Ramos (cell line): ENCODE data around the gene TUBA3E.
"Not testable (repeated sequence)": the region's sequence is repeated elsewhere in the genome, so short reads cannot be mapped to it uniquely, and the experiment has no call there.

Source experiments
- in situ Hi-C: fragments of 300-500 bp; cut with MboI; formaldehyde crosslinking; loops from one replicate; pipeline ENCODE4 v1.14.3; 2022; ENCODE audit warnings: low sequenced_read_pairs; ENCODE audit not compliant: unreplicated experiment

Gene TUBA3E

GRCh38 chr2:130198343-130198742 lies at the start of gene TUBA3E:
Gene TUBA3E (minus strand): TSS chr2:130198439. CDS start chr2:130198360, 79 bp downstream.
- in situ Hi-C loops = no loop called here

DNA sequence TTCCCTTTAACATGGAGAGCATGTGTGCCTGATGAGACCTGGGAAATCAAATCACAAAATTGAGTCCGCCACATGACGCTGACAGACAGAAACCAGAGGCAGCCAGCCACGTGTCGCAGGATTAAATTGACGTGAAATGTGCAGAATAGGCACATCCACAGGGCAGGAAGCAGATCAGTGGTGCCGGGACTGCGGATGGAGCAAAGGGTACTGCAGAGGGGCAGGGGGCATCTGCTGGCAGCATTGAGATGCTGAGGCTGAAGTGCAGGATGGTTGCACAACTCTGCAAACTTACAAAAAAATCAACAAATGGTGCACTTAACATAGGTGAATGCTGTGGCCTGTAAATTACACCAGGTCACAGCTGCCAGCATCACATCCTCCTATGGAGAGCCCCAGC lies 48.2 kb upstream of the TUBA3E start:
- in situ Hi-C loops = no loop called here

DNA sequence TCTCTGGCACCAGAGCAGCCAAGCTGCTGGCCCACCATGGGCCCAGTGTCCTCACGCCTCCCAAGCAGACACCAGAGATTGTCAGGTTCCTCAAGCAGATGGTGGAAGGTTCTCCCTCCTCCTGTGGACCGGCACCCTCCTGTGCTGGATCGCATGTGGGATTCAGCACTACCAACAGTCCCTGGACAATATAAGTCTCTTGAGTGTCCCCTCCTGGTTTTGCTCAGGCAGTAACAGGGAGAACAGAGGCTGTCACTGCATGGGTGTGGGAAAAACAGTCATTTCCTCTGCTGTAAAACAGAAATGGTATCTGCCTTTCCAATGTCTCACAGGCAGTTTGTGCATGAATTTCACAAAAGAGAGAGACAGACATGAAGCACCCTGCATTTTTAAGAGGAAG lies 47.7 kb upstream of the TUBA3E start:
- in situ Hi-C loops = no loop called here

DNA sequence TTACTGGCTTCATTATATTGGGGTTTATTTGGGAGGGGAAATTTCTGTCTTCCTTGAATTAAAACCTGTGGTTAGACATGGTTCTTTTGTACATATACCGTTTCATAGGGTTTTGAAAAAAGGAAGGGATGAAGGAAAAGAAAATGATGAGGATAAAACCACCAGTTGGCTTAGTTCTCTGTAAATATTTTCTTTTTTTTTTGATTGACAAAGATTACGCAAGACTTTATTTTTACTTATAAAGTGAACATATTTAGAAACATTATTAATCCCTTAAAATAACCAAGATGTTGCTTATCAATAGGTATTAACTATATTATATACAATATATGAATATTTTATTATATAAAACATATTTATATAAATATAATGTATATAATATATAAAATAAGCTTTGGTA lies 45.1 kb upstream of the TUBA3E start:
- in situ Hi-C loops = no loop called here

- in situ Hi-C loops = no loop called here
These were observed 42.9 kb upstream of the TUBA3E start for GRCh38 chr2:130241041-130241707.

GRCh38 chr2:130239581-130239980 lies 41.3 kb upstream of the TUBA3E start:
- in situ Hi-C loops = not testable (repeated sequence)

- in situ Hi-C loops = not testable (repeated sequence)
These were observed 34.8 kb upstream of the TUBA3E start for GRCh38 chr2:130233066-130233465.

DNA sequence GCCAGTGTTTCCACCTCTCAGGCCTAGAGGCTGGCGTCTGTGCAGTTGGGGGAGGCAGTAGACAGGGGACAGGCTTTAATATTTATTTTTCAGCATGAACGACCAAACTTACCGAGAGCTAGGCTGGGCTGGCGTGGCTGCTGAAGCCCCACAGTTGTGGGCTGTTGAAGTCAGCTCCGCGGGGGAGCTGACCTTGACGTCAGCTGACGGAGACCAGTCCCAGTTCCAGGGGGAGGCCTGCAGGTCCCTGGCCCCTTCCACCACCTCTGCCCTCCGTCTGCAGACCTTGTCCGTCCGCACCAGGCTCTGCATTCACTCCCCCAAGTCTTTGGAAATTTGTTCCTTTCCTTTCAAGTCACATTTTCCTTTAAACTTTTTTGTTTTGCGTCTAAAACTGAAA lies 33.4 kb upstream of the TUBA3E start:
- in situ Hi-C loops = no loop called here

DNA sequence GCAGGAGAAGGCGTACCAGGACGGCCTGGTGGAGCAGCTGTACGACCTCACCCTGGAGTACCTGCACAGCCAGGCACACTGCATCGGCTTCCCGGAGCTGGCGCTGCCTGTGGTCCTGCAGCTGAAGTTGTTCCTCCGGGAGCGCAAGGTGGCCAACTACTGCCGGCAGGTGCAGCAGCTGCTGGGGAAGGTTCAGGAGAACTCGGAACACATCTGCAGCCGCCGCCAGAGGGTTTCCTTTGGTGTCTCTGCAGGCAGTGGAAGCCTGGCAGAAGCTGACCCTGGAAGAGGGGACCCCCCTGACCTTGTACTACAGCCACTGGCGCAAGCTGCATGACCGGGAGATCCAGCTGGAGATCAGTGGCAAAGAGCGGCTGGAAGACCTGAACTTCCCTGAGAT lies 32.7 kb upstream of the TUBA3E start:
- in situ Hi-C loops = not testable (repeated sequence)

DNA sequence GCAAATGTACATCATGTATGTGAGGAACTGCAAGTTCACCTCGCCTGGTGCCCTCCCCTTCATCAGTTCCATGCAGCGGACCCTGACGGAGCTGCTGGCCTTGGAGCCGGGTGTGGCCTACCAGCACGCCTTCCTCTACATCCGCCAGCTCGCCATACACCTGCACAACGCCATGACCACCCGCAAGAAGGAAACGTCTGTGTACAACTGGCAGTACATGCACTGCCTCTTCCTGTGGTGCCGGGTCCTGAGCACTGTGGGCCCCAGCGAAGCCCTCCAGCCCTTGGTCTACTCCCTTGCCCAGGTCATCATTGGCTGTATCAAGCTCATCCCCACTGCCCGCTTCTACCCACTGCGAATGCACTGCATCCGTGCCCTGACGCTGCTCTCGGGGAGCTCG lies 32.1 kb upstream of the TUBA3E start:
- in situ Hi-C loops = not testable (repeated sequence)

GRCh38 chr2:130229161-130229510 lies 30.9 kb upstream of the TUBA3E start:
- in situ Hi-C loops = not testable (repeated sequence)

GRCh38 chr2:130228467-130229160 lies 30.4 kb upstream of the TUBA3E start:
- in situ Hi-C loops = not testable (repeated sequence)

DNA sequence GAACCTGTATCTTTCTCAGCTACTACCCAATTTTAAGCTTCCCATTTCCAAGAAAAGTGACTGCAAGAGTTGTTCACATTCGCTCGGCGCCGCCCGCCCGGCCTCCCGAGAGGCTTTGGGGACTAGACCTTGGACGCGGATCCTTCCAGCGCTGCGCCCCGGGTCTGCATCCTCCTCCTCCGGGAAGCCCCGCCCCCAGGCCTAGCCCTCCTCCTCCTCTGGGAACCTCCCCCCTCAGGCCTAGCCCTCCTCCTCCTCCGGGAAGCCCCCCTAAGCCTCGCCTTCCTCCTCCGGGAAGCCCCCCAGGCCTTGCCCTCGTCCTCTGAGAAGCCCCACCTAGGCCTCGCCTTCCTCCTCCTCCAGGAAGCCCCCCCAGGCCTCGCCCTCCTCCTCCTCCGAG lies 29.8 kb upstream of the TUBA3E start:
- in situ Hi-C loops = not testable (repeated sequence)

DNA sequence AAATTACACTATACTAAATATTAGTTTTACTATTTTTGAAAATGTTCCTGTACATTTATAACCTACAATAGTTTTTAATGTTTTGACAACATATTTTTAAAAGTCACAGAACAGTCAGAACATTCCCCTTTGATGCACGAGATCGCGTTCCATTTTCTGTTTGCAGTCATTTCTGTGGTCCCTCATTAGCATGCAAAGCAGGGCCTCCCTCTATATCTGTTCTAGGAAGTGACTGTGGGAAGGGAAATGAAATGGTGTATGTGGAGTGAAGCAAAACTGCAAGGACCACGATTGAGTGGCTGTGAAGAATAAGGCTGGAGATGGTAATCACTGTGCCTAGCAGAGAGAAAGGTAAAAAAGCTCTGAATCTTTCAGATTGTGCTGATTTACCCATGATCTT lies 24.3 kb upstream of the TUBA3E start:
- in situ Hi-C loops = not testable (repeated sequence)

DNA sequence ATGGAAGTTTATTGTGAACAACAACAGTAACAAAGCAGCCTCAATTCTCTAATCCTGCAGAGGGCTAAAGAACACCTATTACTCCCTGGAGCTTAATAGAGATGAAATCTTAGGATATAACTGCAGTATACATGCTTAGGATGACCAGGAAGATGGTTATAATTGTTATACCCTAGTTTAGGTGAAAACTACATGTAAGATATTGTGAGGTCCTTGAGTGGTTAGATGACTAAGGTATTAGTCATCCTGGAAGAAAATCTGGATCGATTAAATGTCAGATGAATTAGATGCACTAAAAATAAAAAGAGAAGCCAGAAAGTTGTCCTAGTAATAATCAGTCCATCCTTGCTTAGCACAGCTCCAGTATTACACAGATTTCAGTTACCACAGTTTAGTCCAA lies 22.3 kb upstream of the TUBA3E start:
- in situ Hi-C loops = not testable (repeated sequence)

- in situ Hi-C loops = not testable (repeated sequence)
These were observed 20.9 kb upstream of the TUBA3E start for GRCh38 chr2:130219147-130219546.

DNA sequence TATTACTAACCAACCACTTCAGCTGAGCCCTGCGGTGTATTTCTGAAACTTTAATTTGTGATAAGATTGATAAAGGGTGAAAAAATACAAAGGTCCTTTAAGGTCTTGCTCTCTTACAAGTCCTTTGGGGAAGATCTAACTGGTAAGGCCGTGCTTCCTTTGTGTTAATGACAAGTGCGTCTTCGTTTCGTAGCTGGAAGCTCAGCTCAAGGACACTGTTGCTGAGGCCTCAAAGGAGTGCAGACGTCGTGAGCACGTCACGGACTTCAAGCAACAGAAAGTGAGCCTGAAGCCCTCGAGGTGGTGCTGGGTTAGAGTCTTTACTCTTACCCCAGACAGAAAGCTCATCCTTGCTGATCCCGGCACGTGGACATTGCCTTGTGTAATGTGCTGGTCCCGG lies 8.8 kb upstream of the TUBA3E start:
- in situ Hi-C loops = not testable (repeated sequence)

GRCh38 chr2:130203150-130203549 lies 4.9 kb upstream of the TUBA3E start:
- in situ Hi-C loops = not testable (repeated sequence)

GRCh38 chr2:130202518-130202917 lies 4.3 kb upstream of the TUBA3E start:
- in situ Hi-C loops = not testable (repeated sequence)

GRCh38 chr2:130196052-130196451 lies 2.2 kb downstream of the TUBA3E start:
- in situ Hi-C loops = not testable (repeated sequence)

GRCh38 chr2:130195089-130195635 lies 3.1 kb downstream of the TUBA3E start:
- in situ Hi-C loops = not testable (repeated sequence)

- in situ Hi-C loops = not testable (repeated sequence)
These were observed 4.4 kb downstream of the TUBA3E start for GRCh38 chr2:130193824-130194223.
